Activated CD4-positive, alpha-beta T cell treated with anti-CD3 and anti-CD28 coated beads, Interleukin-2, Interleukin-4, amounts not matched to agents 100 ng/mL and 50 ng/mL, durations not matched to agents 16 hours and 8 hours (primary cell): ENCODE data around the gene ROPN1B.

Experiments
- DNase-seq: peaks from one replicate; pipeline ENCODE4 v3.0.0-alpha.2; 2020; ENCODE audit warnings: low spot score

Gene ROPN1B

GRCh38 chr3:126005951-126006350 lies 37.0 kb downstream of the ROPN1B start:
- DNase-seq = no peak

- DNase-seq = no peak
These were observed 39.2 kb downstream of the ROPN1B start for GRCh38 chr3:126008219-126008618.

GRCh38 chr3:126009181-126009580 lies 40.2 kb downstream of the ROPN1B start:
- DNase-seq = no peak

- DNase-seq = no peak
These were observed 44.8 kb downstream of the ROPN1B start for GRCh38 chr3:126013751-126014156.

GRCh38 chr3:126014252-126014651 lies 45.3 kb downstream of the ROPN1B start:
- DNase-seq = no peak

- DNase-seq = no peak
These were observed 46.1 kb downstream of the ROPN1B start for GRCh38 chr3:126015075-126015474.

GRCh38 chr3:126016616-126017015 lies 47.6 kb downstream of the ROPN1B start:
- DNase-seq = no peak

GRCh38 chr3:126017362-126017761 lies 48.4 kb downstream of the ROPN1B start:
- DNase-seq = no peak

- DNase-seq = no peak
These were observed 49.6 kb downstream of the ROPN1B start for GRCh38 chr3:126018545-126018944.

- DNase-seq = no peak
These were observed 50.0 kb downstream of the ROPN1B start for GRCh38 chr3:126018995-126019394.

- no peak for DNase-seq
These were observed 50.7 kb downstream of the ROPN1B start for GRCh38 chr3:126019683-126020082.

- DNase-seq = no peak
These were observed 52.2 kb downstream of the ROPN1B start for GRCh38 chr3:126021224-126021623.

- no peak for DNase-seq
These were observed 52.7 kb downstream of the ROPN1B start for GRCh38 chr3:126021702-126022101.

GRCh38 chr3:126022741-126023359 lies 53.9 kb downstream of the ROPN1B start:
- no peak for DNase-seq

GRCh38 chr3:126023390-126023789 lies 54.4 kb downstream of the ROPN1B start:
- DNase-seq = no peak

GRCh38 chr3:126024049-126024854 lies 55.3 kb downstream of the ROPN1B start:
- DNase-seq = no peak

GRCh38 chr3:126025116-126025729 lies 56.2 kb downstream of the ROPN1B start:
- DNase-seq = no peak

GRCh38 chr3:126025862-126026261 lies 56.9 kb downstream of the ROPN1B start:
- no peak for DNase-seq

GRCh38 chr3:126026277-126026751 lies 57.3 kb downstream of the ROPN1B start:
- DNase-seq = no peak

GRCh38 chr3:126026761-126027160 lies 57.8 kb downstream of the ROPN1B start:
- no peak for DNase-seq

- no peak for DNase-seq
These were observed 59.1 kb downstream of the ROPN1B start for GRCh38 chr3:126028096-126028495.

- no peak for DNase-seq
These were observed 60.3 kb downstream of the ROPN1B start for GRCh38 chr3:126029241-126029640.

GRCh38 chr3:126030455-126030854 lies 61.5 kb downstream of the ROPN1B start:
- no peak for DNase-seq
